Measurements from ENCODE around the gene PSMC2.

Gene PSMC2

GRCh38 chr7:103347507-103348267 is at the start of gene PSMC2:
Gene PSMC2, plus strand, starts transcription at chr7:103347643. Its CDS starts 69 bp downstream, at chr7:103347712.
- DNase-seq: peak; percentile 80

- no peak for DNase-seq
Measured at GRCh38 chr7:103297837-103298179, 49.6 kb upstream of the PSMC2 start.

DNA sequence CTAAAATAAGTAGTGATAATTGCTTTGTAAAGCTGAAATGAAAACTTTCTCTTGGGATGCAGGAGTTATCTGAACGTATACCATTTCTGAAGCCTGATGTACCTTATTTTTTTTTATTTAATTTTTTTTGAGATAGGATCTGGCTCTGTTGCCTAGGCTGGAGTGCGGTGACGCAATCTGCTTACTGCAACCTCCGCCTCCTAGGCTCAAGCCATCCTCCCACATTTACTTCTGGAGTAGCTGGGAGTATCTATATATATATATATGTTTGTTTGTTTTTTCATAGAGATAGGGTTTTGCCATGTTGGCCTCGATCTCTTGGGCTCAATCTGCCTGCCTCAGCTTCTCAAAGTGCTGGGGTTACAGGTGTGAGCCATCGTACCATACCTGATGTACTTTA is 47.8 kb upstream of the PSMC2 start:
- DNase-seq: no peak

DNA sequence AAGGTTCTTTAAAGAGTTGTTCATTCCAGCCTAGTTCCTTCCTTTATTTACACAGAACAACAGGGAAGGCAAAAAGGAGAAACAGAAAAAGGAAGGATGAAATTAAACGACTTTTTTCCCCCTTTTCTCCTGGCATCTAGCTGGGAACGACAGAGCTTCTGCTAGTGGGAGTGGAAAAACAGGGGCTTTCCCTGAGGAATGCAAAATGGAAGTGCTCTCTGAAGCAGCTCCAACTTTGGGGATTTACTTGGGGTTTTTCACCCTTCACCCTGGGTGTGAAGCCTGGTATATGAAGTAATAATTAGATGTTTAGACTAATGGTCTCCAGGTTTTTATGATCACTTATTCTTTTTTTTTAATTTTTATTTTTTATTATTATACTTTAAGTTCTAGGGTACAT is 46.0 kb upstream of the PSMC2 start:
- no peak for DNase-seq

- no peak for DNase-seq
Measured at GRCh38 chr7:103307503-103308231, 39.8 kb upstream of the PSMC2 start.

DNA sequence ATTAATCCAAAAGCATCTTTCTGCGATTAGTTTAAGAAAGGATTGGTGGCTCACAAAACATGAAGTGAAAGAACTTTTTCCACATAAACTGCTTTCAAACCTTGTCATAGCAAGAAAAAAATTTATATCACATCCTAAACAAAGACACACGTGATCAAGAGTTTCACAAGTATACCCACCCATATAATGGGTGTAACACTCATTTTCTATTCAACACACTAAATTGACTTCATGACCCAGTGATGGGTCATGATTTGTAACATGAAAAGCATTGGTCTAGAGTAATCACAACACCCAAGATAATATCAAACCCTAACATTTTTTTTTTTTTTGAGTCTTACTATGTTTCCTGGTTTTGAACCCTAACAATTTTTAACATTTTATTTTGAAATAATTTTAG is 32.6 kb upstream of the PSMC2 start:
- no peak for DNase-seq

GRCh38 chr7:103316380-103316941 is 31.0 kb upstream of the PSMC2 start:
- DNase-seq: no peak

DNA sequence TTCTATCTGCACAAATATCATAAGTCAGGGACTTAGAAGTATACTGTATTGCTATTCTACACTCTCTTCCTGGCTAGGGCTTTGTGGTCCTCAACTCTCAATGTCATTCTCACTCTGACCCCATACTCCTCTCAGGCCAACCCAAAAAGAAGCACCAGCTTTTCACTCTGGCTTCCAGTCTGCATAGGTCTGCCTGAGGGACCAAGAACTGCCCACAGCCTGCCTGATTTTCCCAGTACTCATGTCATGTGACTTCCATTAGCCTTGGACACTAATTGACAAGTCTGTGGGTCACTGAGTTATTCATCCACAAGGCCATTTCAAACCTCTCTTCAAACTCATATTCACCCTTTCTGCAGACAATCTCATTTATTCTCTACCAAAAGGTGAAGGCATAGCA is 30.4 kb upstream of the PSMC2 start:
- no peak for DNase-seq

DNA sequence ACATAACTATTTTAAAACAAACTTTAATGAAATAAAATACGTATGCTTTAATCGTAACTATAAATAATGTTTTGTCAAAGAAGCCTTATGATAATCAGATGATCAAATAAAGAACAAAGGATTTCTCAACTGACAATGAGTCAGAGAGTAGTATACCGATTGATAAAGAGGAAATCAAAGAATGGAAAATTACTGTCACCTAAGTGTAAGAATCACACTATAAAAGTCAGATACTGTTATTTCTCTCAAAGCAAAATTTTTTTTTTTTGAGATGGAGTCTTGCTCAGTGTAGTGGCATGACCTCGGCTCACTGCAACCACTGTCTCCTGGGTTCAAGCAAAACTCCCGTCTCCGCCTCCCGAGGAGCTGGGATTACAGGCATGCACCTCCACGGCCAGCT is 21.7 kb upstream of the PSMC2 start:
- DNase-seq: no peak

- DNase-seq: no peak
Measured at GRCh38 chr7:103336761-103337160, 10.7 kb upstream of the PSMC2 start.

DNA sequence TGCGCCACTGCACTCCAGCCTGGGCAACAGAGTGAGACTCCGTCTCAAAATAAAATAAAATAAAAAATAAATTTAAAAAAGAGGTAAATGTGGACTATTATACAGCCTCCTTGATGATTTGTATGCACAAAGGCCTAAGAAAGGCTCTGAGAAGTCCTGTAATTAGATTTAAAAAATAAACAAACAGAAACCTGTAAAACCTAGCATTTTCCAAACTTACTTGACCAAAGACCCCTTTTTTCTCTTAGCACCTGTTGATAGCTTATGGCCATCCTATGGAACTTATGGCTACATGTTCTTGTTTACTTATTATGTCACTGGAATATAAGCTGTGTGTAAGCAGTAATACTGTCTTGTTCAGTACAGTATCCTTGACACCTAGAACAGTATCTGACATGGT is 8.6 kb upstream of the PSMC2 start:
- DNase-seq: no peak

DNA sequence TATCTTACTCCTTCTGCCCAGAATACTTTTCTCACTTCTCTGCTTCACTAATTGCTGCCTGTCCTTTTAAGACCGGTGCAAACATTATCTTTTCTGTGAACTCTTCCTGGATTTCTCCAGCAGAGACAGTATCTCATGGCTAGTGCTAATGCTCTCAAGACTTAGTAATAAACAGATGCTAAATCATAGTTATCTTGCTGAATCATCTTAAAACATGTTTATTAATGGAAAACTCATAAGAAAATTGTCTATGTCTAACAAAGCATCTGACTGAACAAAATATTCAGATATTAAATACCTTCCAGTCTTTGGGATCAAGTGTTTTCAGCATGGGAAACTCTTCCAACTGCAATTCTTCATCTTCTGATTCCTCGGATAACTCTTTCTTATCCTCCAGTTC is 6.0 kb upstream of the PSMC2 start:
- DNase-seq: no peak

DNA sequence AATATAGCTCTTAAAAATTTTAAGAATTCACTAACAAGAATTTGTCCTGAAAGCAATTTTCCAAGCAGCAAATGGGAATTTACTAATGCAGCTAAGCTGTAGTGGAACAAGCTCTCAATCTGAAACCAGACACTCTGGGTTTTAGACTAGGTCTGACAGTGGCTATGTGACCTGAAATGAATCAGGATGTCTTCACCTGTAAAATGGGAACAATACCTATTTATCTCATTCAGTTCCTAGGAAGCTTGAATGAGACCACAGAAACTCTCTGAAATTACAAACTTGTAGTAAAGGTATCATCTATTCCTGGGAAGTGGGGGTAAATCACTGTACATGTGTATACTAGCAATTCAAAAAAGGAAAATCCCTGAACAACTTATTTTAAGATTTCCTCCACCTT is 4.1 kb upstream of the PSMC2 start:
- no peak for DNase-seq

- DNase-seq: peak; percentile 42
Measured at GRCh38 chr7:103343758-103344452, 3.5 kb upstream of the PSMC2 start.

GRCh38 chr7:103344453-103345149 is 2.8 kb upstream of the PSMC2 start, which contains the start of gene DNAJC2:
Gene DNAJC2, minus strand, starts transcription at chr7:103344767. Its CDS starts 145 bp downstream, at chr7:103344622.
- DNase-seq: peak; percentile 88

GRCh38 chr7:103346396-103346795 is 1.0 kb upstream of the PSMC2 start:
- no peak for DNase-seq

DNA sequence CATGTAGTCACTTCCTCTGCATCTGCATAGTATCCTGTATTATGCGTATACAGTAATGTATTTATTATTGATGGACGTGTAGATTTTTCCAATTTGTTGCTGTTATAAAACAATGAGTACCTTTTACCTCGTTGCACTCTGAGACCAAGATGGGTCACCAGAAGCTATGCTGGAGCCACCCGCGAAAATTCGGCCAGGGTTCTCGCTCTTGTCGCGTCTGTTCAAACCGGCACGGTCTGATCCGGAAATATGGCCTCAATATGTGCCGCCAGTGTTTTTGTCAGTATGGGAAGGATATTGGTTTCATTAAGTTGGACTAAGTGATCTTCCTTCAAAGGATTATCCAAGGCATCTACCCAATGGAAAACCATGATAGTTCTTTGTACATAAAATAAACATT is 1.0 kb downstream of the PSMC2 start:
- DNase-seq: no peak

- no peak for DNase-seq
Measured at GRCh38 chr7:103348959-103349358, 1.5 kb downstream of the PSMC2 start.

DNA sequence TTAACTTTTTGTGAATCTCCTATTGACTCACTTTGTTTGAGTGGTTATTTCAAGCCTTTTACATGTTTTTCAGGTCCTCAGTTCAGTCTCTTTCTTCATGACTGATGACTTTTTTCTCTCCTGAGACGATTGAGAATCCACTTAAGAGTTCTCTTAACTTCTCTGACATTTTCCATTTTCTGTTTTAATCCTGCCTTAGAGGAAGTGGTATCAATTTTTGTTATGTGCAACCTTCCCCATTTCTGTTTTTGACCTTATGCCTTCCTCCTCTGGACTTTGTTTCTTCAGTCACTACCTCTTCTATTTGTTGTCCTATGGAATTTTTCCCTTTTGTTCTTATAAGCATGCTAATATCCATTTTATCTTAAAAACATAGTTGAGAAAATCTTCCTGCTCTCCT is 2.4 kb downstream of the PSMC2 start:
- DNase-seq: no peak

- DNase-seq: no peak
Measured at GRCh38 chr7:103369432-103369831, 22.0 kb downstream of the PSMC2 start.

- DNase-seq: no peak
Measured at GRCh38 chr7:103373866-103374643, 26.6 kb downstream of the PSMC2 start.

Measured in CD4-positive, alpha-beta T cell treated with Interleukin-6 for 4 hours (primary cell).